Right lobe of liver (tissue), 4 donors: ENCODE data around the gene ZNF547.

ENCODE experiments used
- CTCF ChIP-seq, 4 donors: fragments of 200-600 bp in 3 of 4; fragments of 450-650 bp in 1 of 4; IDR thresholded peaks; one replicate each; pipeline versions ENCODE4 v1.5.1 to v1.8.0; 2016 to 2022; ENCODE audit warnings: antibody characterized with exemption in 4 of 4, mild to moderate bottlenecking in 2 of 4
- POLR2A ChIP-seq: fragments of 450-650 bp; IDR thresholded peaks from one replicate; pipeline ENCODE4 v1.6.1; 2017; ENCODE audit warnings: antibody characterized with exemption, mild to moderate bottlenecking
- donor health status: DM: no; HTN: no; CAD: no.
- donor health status: DM: no; HTN: no; CAD: no.
- donor health status: DM: no; HTN: yes; CAD: no.

DNA sequence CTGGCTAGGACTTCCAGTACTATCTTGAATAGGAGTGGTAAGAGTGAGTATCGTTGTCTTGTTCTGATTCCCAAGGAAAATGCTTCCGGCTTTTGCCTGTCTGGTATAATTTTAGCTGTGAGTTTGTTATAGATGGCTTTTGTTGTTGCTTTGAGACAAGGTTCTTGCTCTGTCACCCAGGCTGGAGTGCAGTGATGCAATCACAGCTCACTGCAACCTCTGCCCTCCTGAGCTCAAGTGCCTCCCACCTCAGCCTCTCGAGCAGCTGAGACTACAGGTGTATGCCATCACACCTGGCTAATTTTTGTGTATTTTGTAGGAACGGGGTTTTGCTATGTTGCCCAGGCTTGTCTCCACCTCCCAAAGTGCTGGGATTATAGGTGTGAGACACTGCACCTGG, 49.2 kb upstream of the ZNF547 start:
- TF ChIP-seq CTCF (IDR thresholded peaks at IDR 0.05) (no peak), POLR2A (no peak)
